Body of pancreas (tissue), 4 donors: ENCODE measurements around the gene YPEL4.

Experiments used
- POLR2A ChIP-seq, 3 donors: fragments of 450-650 bp; IDR thresholded peaks; one replicate each; pipeline ENCODE4 v1.6.1; 2016; ENCODE audit warnings: antibody characterized with exemption in 3 of 3, mild to moderate bottlenecking in 2 of 3
- TF ChIP-seq, protein P1 (sequence below), 7 experiments: fragments of 450-650 bp in 4 of 7; fragments of 200-600 bp in 3 of 7; sonication (generic) in 3 of 7; IDR thresholded peaks; one replicate each; pipeline ENCODE4 v1.5.1; 2016 to 2019; ENCODE audit warnings: antibody characterized with exemption in 7 of 7

DNA sequence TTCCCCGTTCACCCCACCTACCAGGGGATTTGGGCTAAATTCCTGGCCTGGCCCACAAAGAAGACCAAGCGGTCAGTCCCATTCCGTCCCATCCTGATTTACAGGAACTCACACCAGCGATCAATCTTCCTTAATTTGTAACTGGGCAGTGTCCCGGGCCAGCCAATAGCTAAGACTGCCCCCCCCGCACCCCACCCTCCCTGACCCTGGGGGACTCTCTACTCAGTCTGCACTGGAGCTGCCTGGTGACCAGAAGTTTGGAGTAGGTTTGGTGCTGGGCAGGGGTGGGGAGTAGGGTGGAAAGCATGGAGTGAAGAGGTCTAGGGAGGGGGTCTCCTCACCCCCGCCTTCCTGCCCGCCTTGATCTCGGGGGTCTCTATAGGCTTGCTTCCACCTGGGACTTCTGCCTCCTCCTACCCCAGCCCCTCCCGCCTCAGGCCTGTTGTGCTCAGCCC is 52.2 kb downstream of the YPEL4 start, which contains the start of gene SERPING1:
- TF ChIP-seq, protein P1, sequence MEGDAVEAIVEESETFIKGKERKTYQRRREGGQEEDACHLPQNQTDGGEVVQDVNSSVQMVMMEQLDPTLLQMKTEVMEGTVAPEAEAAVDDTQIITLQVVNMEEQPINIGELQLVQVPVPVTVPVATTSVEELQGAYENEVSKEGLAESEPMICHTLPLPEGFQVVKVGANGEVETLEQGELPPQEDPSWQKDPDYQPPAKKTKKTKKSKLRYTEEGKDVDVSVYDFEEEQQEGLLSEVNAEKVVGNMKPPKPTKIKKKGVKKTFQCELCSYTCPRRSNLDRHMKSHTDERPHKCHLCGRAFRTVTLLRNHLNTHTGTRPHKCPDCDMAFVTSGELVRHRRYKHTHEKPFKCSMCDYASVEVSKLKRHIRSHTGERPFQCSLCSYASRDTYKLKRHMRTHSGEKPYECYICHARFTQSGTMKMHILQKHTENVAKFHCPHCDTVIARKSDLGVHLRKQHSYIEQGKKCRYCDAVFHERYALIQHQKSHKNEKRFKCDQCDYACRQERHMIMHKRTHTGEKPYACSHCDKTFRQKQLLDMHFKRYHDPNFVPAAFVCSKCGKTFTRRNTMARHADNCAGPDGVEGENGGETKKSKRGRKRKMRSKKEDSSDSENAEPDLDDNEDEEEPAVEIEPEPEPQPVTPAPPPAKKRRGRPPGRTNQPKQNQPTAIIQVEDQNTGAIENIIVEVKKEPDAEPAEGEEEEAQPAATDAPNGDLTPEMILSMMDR (IDR thresholded peaks at IDR 0.05), result no peak
- peak in 2 of 3 donors; percentile 59 to 70 for TF ChIP-seq POLR2A (IDR thresholded peaks at IDR 0.05)
